CD4-positive, CD25-positive, alpha-beta regulatory T cell (primary cell): ENCODE data around the gene BABAM2. TPM values are rescaled to one million over a fixed set of nuclear protein-coding genes. Genes with fewer than 3 reads are reported as not detected.
"Not testable (repeated sequence)": the region's sequence is repeated elsewhere in the genome, so short reads cannot be mapped to it uniquely, and the experiment has no call there.

Source experiments
- ATAC-seq, 2 donors: fragments of 150-1000 bp; cut with Tn5 transposase; one replicate each; pipeline ENCODE4 v1.10.0; 2021; ENCODE audit warnings: low read depth in 2 of 2, moderate number of reproducible peaks in 2 of 2, moderate library complexity in 1 of 2
- DNase-seq, 3 donors: peaks; one replicate each; pipeline versions ENCODE4 v3.0.0 to v3.0.0-alpha.2; 2012 to 2022; ENCODE audit warnings: mixed read lengths in 1 of 3
- H3K27ac ChIP-seq: one replicate; pipeline ENCODE4 v1.7.0; 2013; ENCODE audit warnings: mild to moderate bottlenecking, low read length; ENCODE audit not compliant: insufficient read depth, poor library complexity, severe bottlenecking
- H3K27me3 ChIP-seq: one replicate; pipeline ENCODE4 v1.7.0; 2013; ENCODE audit warnings: low read length; ENCODE audit not compliant: control insufficient read depth, insufficient read depth
- H3K36me3 ChIP-seq: one replicate; pipeline ENCODE4 v1.7.0; 2013; ENCODE audit warnings: mild to moderate bottlenecking, low read length, moderate library complexity; ENCODE audit not compliant: control insufficient read depth, insufficient read depth
- H3K4me1 ChIP-seq: 2 replicates; pipeline ENCODE4 v1.7.0; 2013; ENCODE audit warnings: mild to moderate bottlenecking, low read length; ENCODE audit not compliant: insufficient read depth, control insufficient read depth, poor library complexity, severe bottlenecking
- H3K4me3 ChIP-seq: one replicate; pipeline ENCODE4 v1.7.0; 2013; ENCODE audit warnings: low read depth, mild to moderate bottlenecking, low read length, moderate library complexity
- H3K9me3 ChIP-seq, 2 experiments: 1 replicate in 1 of 2; 2 replicates in 1 of 2; pipeline ENCODE4 v1.7.0; 2013; ENCODE audit warnings: low read length in 2 of 2, mild to moderate bottlenecking in 1 of 2, moderate library complexity in 1 of 2; ENCODE audit not compliant: control insufficient read depth in 2 of 2
- H3K27ac Mint-ChIP-seq, 3 donors: one replicate each; pipeline ENCODE4 v1.8.0; 2020 to 2022; ENCODE audit warnings: mild to moderate bottlenecking in 3 of 3, mixed read lengths in 3 of 3, moderate library complexity in 2 of 3
- H3K27me3 Mint-ChIP-seq: one replicate; pipeline ENCODE4 v1.8.0; 2022; ENCODE audit warnings: mild to moderate bottlenecking, mixed read lengths
- H3K36me3 Mint-ChIP-seq: one replicate; pipeline ENCODE4 v1.8.0; 2020; ENCODE audit warnings: mixed read lengths
- H3K4me1 Mint-ChIP-seq, 4 donors: one replicate each; pipeline ENCODE4 v1.8.0; 2020 to 2022; ENCODE audit warnings: mixed read lengths in 4 of 4, mild to moderate bottlenecking in 1 of 4
- H3K4me3 Mint-ChIP-seq, 4 donors: one replicate each; pipeline ENCODE4 v1.8.0; 2020 to 2022; ENCODE audit warnings: mild to moderate bottlenecking in 4 of 4, mixed read lengths in 4 of 4, moderate library complexity in 3 of 4
- H3K9me3 Mint-ChIP-seq, 7 donors: one replicate each; pipeline ENCODE4 v1.8.0; 2020 to 2022; ENCODE audit warnings: mixed read lengths in 7 of 7, mild to moderate bottlenecking in 3 of 7, moderate library complexity in 2 of 7
- polyA plus RNA-seq, 4 donors: library from polyadenylated mRNA; unstranded; fragments of 300-500 nt; fragmentation: Illumina TruSeq; gene quantifications; one replicate each; pipeline ENCODE4 v1.2.3, GENCODE V29; 2021
- total RNA-seq: library from RNA; stranded (reverse); gene quantifications from one replicate; pipeline ENCODE4 v1.2.3, GENCODE V29; 2022

Gene BABAM2
- total and polyA plus RNA-seq, 5 donors from 2014 or later = 42.9 to 70.0 (median 58.5) TPM

GRCh38 chr2:28102455-28102874 lies 211.9 kb downstream of the BABAM2 start:
- no peaks in the 10 kb centered on the region for H3K4me1 ChIP-seq
- H3K9me3 Mint-ChIP-seq = no peaks in the 10 kb centered on the region
- no peaks in the 10 kb centered on the region for H3K36me3 ChIP-seq
- no peaks in the 10 kb centered on the region for H3K27me3 ChIP-seq
- H3K4me3 Mint-ChIP-seq = no peak overlapping the region
- no peaks in the 10 kb centered on the region for H3K27me3 Mint-ChIP-seq
- peaks cover 9% of the 10 kb centered on the region for H3K36me3 Mint-ChIP-seq
- no peak overlapping the region for H3K27ac Mint-ChIP-seq
- peaks cover 0 to 18% (median 2%) of the 10 kb centered on the region in 4 donors for H3K4me1 Mint-ChIP-seq
- DNase-seq (peak in 1 of 3 donors; percentile 26), ATAC-seq (no peak)
- H3K27ac ChIP-seq = no peak overlapping the region
- no peaks in the 10 kb centered on the region for H3K9me3 ChIP-seq
- no peak overlapping the region for H3K4me3 ChIP-seq

DNA sequence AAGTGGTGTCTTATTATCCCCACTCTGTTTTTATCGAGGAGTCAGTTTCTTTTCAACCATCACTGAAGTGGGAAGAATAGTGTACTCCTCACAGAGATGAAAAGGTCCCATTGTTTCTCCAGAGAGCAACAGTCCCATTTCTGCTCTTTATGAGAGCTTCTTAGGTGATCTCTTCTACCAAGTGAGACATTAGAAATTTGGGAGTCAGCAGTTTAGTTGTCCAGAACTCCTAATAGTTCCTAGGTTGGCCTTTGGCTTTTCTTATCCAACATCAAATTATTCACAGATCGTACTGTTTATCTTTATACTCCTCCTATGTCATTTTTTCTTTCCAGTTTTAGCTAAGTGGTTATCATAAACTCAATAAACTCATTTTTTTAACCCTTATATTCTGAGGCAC lies 213.1 kb downstream of the BABAM2 start:
- ATAC-seq = no peak
- H3K4me1 ChIP-seq = no peaks in the 10 kb centered on the region
- H3K9me3 Mint-ChIP-seq = no peaks in the 10 kb centered on the region
- H3K4me1 Mint-ChIP-seq = peaks cover 0 to 21% (median 4%) of the 10 kb centered on the region in 4 donors
- H3K27me3 Mint-ChIP-seq = no peaks in the 10 kb centered on the region
- no peak overlapping the region for H3K4me3 Mint-ChIP-seq
- no peak for DNase-seq
- no peak overlapping the region for H3K27ac ChIP-seq
- no peaks in the 10 kb centered on the region for H3K36me3 ChIP-seq
- no peak overlapping the region for H3K27ac Mint-ChIP-seq
- no peaks in the 10 kb centered on the region for H3K9me3 ChIP-seq
- H3K36me3 Mint-ChIP-seq = peaks cover 9% of the 10 kb centered on the region
- no peak overlapping the region for H3K4me3 ChIP-seq
- H3K27me3 ChIP-seq = no peaks in the 10 kb centered on the region

GRCh38 chr2:28108143-28108542 lies 217.6 kb downstream of the BABAM2 start:
- Histone ChIP-seq H3K27ac (no peak overlapping the region), H3K36me3 (no peaks in the 10 kb centered on the region), H3K4me1 (no peaks in the 10 kb centered on the region), H3K27me3 (no peaks in the 10 kb centered on the region), H3K4me3 (no peak overlapping the region), H3K9me3 (no peaks in the 10 kb centered on the region)
- H3K27ac Mint-ChIP-seq = no peak overlapping the region
- H3K36me3 Mint-ChIP-seq = peaks cover 8% of the 10 kb centered on the region
- H3K9me3 Mint-ChIP-seq = peaks cover 0 to 2% (median 0%) of the 10 kb centered on the region in 7 donors
- ATAC-seq (no peak), DNase-seq (no peak)
- H3K4me1 Mint-ChIP-seq = peaks cover 0 to 19% (median 9%) of the 10 kb centered on the region in 4 donors
- H3K4me3 Mint-ChIP-seq = no peak overlapping the region
- no peaks in the 10 kb centered on the region for H3K27me3 Mint-ChIP-seq

DNA sequence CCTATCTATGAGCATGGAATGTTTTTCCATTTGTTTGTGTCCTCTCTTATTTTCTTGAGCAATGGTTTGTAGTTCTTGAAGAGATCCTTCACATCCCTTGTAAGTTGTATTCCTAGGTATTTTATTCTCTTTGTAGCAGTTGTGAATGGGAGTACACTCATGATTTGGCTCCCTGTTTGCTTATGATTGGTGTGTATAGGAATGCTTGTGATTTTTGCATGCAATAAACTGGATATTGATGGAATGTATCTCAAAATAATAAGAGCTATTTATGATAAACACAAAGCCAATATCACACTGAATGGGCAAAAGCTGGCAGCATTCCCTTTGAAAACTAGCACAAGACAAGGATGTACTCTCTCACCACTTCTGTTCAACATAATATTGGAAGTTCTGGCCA lies 223.2 kb downstream of the BABAM2 start:
- H3K4me1 Mint-ChIP-seq = peaks cover 0 to 17% (median 11%) of the 10 kb centered on the region in 4 donors
- not testable (repeated sequence) for H3K4me1 ChIP-seq, H3K9me3 ChIP-seq, DNase-seq, H3K9me3 Mint-ChIP-seq, H3K27me3 ChIP-seq, H3K27ac ChIP-seq, H3K4me3 ChIP-seq, H3K4me3 Mint-ChIP-seq, H3K27me3 Mint-ChIP-seq, H3K36me3 ChIP-seq, H3K27ac Mint-ChIP-seq, ATAC-seq
- H3K36me3 Mint-ChIP-seq = peaks cover 23% of the 10 kb centered on the region

DNA sequence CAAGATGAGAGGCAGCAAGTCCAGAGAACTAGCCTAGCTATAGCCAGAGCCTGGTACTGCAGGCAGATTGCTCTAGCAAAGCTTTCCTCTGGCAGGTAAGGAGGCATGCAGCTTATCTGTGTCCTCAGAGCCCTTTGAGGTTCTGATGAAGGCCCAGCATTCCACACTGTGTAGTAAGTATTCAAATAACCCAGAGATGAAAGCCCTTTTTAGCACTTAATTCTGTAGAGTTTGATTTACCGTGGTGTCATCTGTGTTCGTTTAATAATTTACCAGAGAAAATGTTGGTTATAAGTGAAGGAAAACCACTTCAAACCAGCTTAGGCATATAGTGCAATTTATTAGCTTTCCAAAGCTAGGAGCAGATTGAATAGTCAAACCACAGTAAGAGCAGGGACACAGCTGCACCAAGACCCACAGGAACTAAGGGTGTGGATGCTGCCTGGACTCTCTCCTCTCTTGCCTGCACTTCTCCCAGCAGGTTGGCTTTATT lies 226.6 kb downstream of the BABAM2 start:
- no peak overlapping the region for H3K4me3 ChIP-seq
- H3K4me1 Mint-ChIP-seq = peaks cover 1 to 14% (median 10%) of the 10 kb centered on the region in 4 donors
- no peaks in the 10 kb centered on the region for H3K9me3 ChIP-seq
- peak overlapping the region in 1 of 3 donors; percentile 11 for H3K27ac Mint-ChIP-seq
- peaks cover 0 to 4% (median 0%) of the 10 kb centered on the region in 7 donors for H3K9me3 Mint-ChIP-seq
- peaks cover 18% of the 10 kb centered on the region for H3K36me3 Mint-ChIP-seq
- DNase-seq (no peak), ATAC-seq (no peak)
- H3K27me3 ChIP-seq = no peaks in the 10 kb centered on the region
- no peaks in the 10 kb centered on the region for H3K36me3 ChIP-seq
- H3K27me3 Mint-ChIP-seq = no peaks in the 10 kb centered on the region
- H3K27ac ChIP-seq = no peak overlapping the region
- no peak overlapping the region for H3K4me3 Mint-ChIP-seq
- no peaks in the 10 kb centered on the region for H3K4me1 ChIP-seq

DNA sequence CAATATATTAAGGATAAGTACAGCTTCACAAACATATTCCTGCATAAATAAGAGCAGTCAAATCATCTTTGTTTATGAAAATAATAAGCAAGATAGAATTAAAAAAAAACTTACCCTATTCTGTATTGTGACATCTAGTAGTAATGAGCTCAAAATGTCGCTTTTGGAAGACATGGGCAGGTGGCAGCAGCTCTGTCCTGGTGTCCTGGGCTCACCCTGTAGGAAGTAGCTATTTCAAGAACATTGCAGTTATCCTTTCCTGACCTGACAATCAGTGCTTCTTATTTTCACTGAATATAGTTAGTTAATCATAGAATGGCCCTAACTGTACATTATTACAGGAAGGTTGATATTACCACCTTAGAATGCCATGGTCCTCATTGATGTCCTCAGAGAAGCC lies 229.1 kb downstream of the BABAM2 start:
- Histone ChIP-seq H3K4me1 (no peaks in the 10 kb centered on the region), H3K9me3 (no peaks in the 10 kb centered on the region), H3K27ac (no peak overlapping the region), H3K27me3 (no peaks in the 10 kb centered on the region), H3K36me3 (no peaks in the 10 kb centered on the region), H3K4me3 (no peak overlapping the region)
- no peak for DNase-seq
- Mint-ChIP-seq H3K27ac (no peak overlapping the region), H3K4me3 (no peak overlapping the region), H3K4me1 (peaks cover 6 to 17% (median 9%) of the 10 kb centered on the region in 4 donors), H3K27me3 (no peaks in the 10 kb centered on the region), H3K36me3 (peaks cover 12% of the 10 kb centered on the region), H3K9me3 (peaks cover 0 to 2% (median 0%) of the 10 kb centered on the region in 7 donors)
- no peak for ATAC-seq

DNA sequence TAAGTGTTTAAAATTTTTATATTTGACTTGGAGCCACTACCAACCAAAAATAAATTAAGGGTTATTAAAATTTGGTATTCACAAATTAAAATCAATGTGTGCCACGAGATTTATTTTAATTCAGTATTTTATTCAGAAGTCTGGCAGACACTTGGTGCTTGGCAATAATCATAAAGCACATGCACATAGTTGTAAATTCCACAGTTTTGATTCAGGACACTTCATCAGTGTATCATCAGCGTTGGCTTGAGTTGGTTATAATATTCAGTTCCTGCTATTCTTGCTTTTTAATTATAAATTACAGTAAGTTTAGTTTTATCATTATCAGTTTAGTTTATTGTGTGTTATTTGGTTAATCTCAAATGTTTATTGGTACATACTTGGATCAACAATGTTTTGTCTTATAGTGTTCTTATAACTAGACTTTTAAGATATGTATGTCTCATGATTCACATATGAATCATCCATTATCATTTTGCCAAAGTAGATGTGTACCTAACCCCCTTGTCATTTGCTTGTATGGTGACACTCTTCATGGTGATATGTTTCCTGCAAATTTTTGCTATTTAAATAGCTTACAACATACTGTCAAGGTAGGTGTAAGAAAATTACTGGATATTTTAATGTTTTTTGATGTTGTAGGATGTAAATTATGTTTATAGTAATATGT lies 237.9 kb downstream of the BABAM2 start:
- H3K4me1 ChIP-seq = no peaks in the 10 kb centered on the region
- no peak overlapping the region for H3K4me3 ChIP-seq
- Mint-ChIP-seq H3K36me3 (peaks cover 23% of the 10 kb centered on the region), H3K27ac (peak overlapping the region in 1 of 3 donors; percentile 76), H3K27me3 (no peaks in the 10 kb centered on the region), H3K4me1 (peaks cover 3 to 13% (median 7%) of the 10 kb centered on the region in 4 donors), H3K4me3 (no peak overlapping the region), H3K9me3 (peaks cover 0 to 1% (median 0%) of the 10 kb centered on the region in 7 donors)
- DNase-seq (no peak), ATAC-seq (no peak)
- no peaks in the 10 kb centered on the region for H3K9me3 ChIP-seq
- no peak overlapping the region for H3K27ac ChIP-seq
- no peaks in the 10 kb centered on the region for H3K27me3 ChIP-seq
- H3K36me3 ChIP-seq = peaks cover 4% of the 10 kb centered on the region
